Measurements from ENCODE around the gene PACS1. TPM values are rescaled to one million over a fixed set of nuclear protein-coding genes. Genes with fewer than 3 reads are reported as not detected.

The PACS1 gene
- total RNA-seq, 1 experiment from 2014 or later, result 41.1 TPM

- no peak for ATAC-seq
- no peaks in the 10 kb centered on the region for H3K9me3 ChIP-seq (ENCODE audit: control insufficient read depth in 1 of 2, insufficient read depth in 1 of 2, low read depth in 1 of 2, low read length in 2 of 2)
- no peak for TF ChIP-seq TCF7L2 (IDR thresholded peaks at IDR 0.05; ENCODE audit: borderline replicate concordance, extremely low read depth, insufficient read depth, insufficient read length)
- TF ChIP-seq CTCF (IDR thresholded peaks at IDR 0.05 in 2 of 3, conservative IDR thresholded peaks at IDR 0.05 in 1 of 3; ENCODE audit: borderline replicate concordance in 1 of 3, insufficient read depth in 1 of 3, low read depth in 2 of 3, low read length in 2 of 3), result no peak
- TF ChIP-seq JUND (IDR thresholded peaks at IDR 0.05), result no peak
- no peak for TF ChIP-seq RAD21 (IDR thresholded peaks at IDR 0.05; ENCODE audit: low read depth)
- no peaks in the 10 kb centered on the region for H3K9me2 ChIP-seq (ENCODE audit: insufficient read depth)
- BruUV-seq (replicated peaks), result no TSS peak
- POLR2A ChIA-PET, result no interaction called here
- H3K27ac ChIP-seq (ENCODE audit: low read depth, low read length), result no peak overlapping the region
- H3K27me3 ChIP-seq (ENCODE audit: insufficient read depth, low read length), result no peaks in the 10 kb centered on the region
- no peaks in the 10 kb centered on the region for H3K4me1 ChIP-seq (ENCODE audit: control insufficient read depth in 1 of 2, insufficient read depth in 2 of 2, low read length in 2 of 2)
- H3K4me2 ChIP-seq (ENCODE audit: low read length), result no peak overlapping the region
- 0 out of 4 replicates have a peak, but pooled peaks cover 4% of the 10 kb centered on the region in 2 experiments for H3K36me3 ChIP-seq (ENCODE audit: control insufficient read depth in 1 of 2, insufficient read depth in 2 of 2, low read length in 2 of 2)
- RAD21 ChIA-PET (ENCODE audit: low non-redundant PET in 1 of 2, low total read pairs in 2 of 2, uncharacterized antibody in 2 of 2, unreplicated experiment in 2 of 2), result no interaction called here
- CTCF ChIA-PET, result interaction anchor here (1.3 kb wide), 1 partner anchor 18 kb away, joined by 4 read pairs; no protein-coding TSS in a partner anchor
- H2AFZ ChIP-seq (ENCODE audit: low read depth, low read length, poor library complexity, severe bottlenecking), result no peak overlapping the region
- no peak overlapping the region for H3K9ac ChIP-seq (ENCODE audit: low read length)
- H4K20me1 ChIP-seq (ENCODE audit: insufficient read depth), result no peaks in the 10 kb centered on the region
- intact Hi-C loops (cut with micrococcal nuclease), result no loop called here
- DNase-seq (ENCODE audit: low read depth, low spot score), result no peak
- no peak overlapping the region for H3K4me3 ChIP-seq (replicated peaks in 1 of 2; ENCODE audit: low read depth in 1 of 2, low read length in 2 of 2)
- H3K79me2 ChIP-seq (ENCODE audit: insufficient read depth, low read length), result no peaks in the 10 kb centered on the region
Measured at GRCh38 chr11:66239998-66240780, 170.1 kb downstream of the PACS1 start.

- Histone ChIP-seq H3K4me3 (replicated peaks in 1 of 2; ENCODE audit: low read depth in 1 of 2, low read length in 2 of 2) (no peak overlapping the region), H2AFZ (ENCODE audit: low read depth, low read length, poor library complexity, severe bottlenecking) (no peak overlapping the region), H4K20me1 (ENCODE audit: insufficient read depth) (no peaks in the 10 kb centered on the region), H3K27me3 (ENCODE audit: insufficient read depth, low read length) (no peaks in the 10 kb centered on the region), H3K9ac (ENCODE audit: low read length) (no peak overlapping the region), H3K4me1 (ENCODE audit: control insufficient read depth in 1 of 2, insufficient read depth in 2 of 2, low read length in 2 of 2) (no peaks in the 10 kb centered on the region), H3K36me3 (ENCODE audit: control insufficient read depth in 1 of 2, insufficient read depth in 2 of 2, low read length in 2 of 2) (0 out of 4 replicates have a peak, but pooled peaks cover 3 to 4% of the 10 kb centered on the region in 2 experiments), H3K9me3 (ENCODE audit: control insufficient read depth in 1 of 2, insufficient read depth in 1 of 2, low read depth in 1 of 2, low read length in 2 of 2) (no peaks in the 10 kb centered on the region), H3K4me2 (ENCODE audit: low read length) (no peak overlapping the region), H3K79me2 (ENCODE audit: insufficient read depth, low read length) (no peaks in the 10 kb centered on the region), H3K9me2 (ENCODE audit: insufficient read depth) (no peaks in the 10 kb centered on the region), H3K27ac (ENCODE audit: low read depth, low read length) (no peak overlapping the region)
- no TSS peak for BruUV-seq (replicated peaks)
- ATAC-seq (no peak), DNase-seq (ENCODE audit: low read depth, low spot score) (no peak)
- RAD21 ChIA-PET (ENCODE audit: low non-redundant PET in 1 of 2, low total read pairs in 2 of 2, uncharacterized antibody in 2 of 2, unreplicated experiment in 2 of 2), result no interaction called here
- intact Hi-C loops (cut with micrococcal nuclease), result no loop called here
- POLR2A ChIA-PET, result no interaction called here
- CTCF ChIA-PET, result interaction anchor here (1.3 kb wide), 1 partner anchor 18 kb away, joined by 4 read pairs; no protein-coding TSS in a partner anchor
- TF ChIP-seq RAD21 (IDR thresholded peaks at IDR 0.05; ENCODE audit: low read depth) (no peak), JUND (IDR thresholded peaks at IDR 0.05) (no peak), ZNF274 (IDR thresholded peaks at IDR 0.05; ENCODE audit: low read depth, low read length) (no peak), FOSL1 (IDR thresholded peaks at IDR 0.05; ENCODE audit: low read depth) (no peak), SIN3A (IDR thresholded peaks at IDR 0.05; ENCODE audit: low read depth) (no peak), EZH2 (IDR thresholded peaks at IDR 0.05) (no peak), EZH2phosphoT487 (IDR thresholded peaks at IDR 0.05; ENCODE audit: borderline replicate concordance) (no peak)
Measured at GRCh38 chr11:66240781-66241136, 170.7 kb downstream of the PACS1 start.

All from HCT116 (cell line).